Epithelial cell of esophagus (primary cell): ENCODE data around the gene MYO7B.

Source experiments
- DNase-seq: peaks from one replicate; pipeline ENCODE4 v3.0.0; 2010; ENCODE audit warnings: low read depth
- H3K4me3 ChIP-seq: 2 replicates; pipeline ENCODE4 v1.5.1; 2011; ENCODE audit warnings: mild to moderate bottlenecking, low read length, control low read depth
- TF ChIP-seq, protein P1 (sequence below): IDR thresholded peaks from 2 replicates; pipeline ENCODE4 v1.5.1; 2011; ENCODE audit warnings: low read depth, mild to moderate bottlenecking, low read length, control low read depth, inconsistent platforms; ENCODE audit not compliant: insufficient read depth; ENCODE audit errors: missing control alignments

Gene MYO7B

DNA sequence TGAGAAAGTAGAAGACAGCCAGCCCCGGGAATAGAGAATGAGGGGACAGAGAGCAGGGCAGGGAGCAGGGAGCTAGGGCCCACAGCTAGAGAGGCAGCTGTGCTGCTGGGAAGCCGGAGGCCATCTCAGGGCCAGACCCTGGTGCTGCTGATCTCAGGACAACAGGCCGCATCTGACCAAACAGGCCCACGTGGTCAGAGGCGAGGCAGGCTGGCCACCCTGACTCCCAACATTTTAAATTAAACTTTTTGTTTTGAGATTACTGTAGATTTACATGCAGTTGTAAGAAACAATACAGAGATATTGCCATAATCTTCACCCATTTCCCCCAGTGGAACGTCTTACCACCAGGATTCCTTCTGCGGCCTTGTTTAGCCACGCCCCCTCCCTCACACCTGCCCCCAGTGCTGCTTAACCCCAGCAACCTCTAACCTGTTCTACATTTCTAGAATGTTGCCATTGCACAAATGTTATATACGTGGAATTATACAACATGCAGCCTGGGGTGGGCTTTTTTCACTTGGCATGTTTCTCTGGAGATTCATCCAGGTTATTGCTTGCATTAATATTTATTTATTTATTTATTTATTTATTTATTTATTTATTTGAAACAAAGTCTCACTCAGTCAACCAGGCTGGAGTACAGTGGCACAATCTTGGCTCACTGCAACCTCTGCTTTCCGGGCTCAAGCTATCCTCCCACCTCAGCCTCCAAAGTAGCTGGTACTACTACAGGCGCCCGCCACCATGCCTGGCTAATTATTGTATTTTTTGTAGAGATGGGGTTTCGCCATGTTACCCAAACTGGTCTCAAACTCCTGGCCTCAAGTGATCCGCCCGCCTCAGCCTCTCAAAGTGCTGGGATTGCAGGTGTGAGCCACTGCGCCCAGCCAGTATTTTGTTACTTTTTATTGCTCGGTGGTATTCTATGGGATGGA, 61.8 kb downstream of the MYO7B start:
- TF ChIP-seq, protein P1, sequence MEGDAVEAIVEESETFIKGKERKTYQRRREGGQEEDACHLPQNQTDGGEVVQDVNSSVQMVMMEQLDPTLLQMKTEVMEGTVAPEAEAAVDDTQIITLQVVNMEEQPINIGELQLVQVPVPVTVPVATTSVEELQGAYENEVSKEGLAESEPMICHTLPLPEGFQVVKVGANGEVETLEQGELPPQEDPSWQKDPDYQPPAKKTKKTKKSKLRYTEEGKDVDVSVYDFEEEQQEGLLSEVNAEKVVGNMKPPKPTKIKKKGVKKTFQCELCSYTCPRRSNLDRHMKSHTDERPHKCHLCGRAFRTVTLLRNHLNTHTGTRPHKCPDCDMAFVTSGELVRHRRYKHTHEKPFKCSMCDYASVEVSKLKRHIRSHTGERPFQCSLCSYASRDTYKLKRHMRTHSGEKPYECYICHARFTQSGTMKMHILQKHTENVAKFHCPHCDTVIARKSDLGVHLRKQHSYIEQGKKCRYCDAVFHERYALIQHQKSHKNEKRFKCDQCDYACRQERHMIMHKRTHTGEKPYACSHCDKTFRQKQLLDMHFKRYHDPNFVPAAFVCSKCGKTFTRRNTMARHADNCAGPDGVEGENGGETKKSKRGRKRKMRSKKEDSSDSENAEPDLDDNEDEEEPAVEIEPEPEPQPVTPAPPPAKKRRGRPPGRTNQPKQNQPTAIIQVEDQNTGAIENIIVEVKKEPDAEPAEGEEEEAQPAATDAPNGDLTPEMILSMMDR, result no peak
- no peak overlapping the region for H3K4me3 ChIP-seq
- no peak for DNase-seq

GRCh38 chr2:127597984-127598380, 62.5 kb downstream of the MYO7B start:
- TF ChIP-seq, protein P1, result no peak
- no peak overlapping the region for H3K4me3 ChIP-seq
- DNase-seq, result peak; percentile 27

GRCh38 chr2:127598711-127599110, 63.2 kb downstream of the MYO7B start:
- no peak for DNase-seq
- no peak overlapping the region for H3K4me3 ChIP-seq
- TF ChIP-seq, protein P1, result no peak

DNA sequence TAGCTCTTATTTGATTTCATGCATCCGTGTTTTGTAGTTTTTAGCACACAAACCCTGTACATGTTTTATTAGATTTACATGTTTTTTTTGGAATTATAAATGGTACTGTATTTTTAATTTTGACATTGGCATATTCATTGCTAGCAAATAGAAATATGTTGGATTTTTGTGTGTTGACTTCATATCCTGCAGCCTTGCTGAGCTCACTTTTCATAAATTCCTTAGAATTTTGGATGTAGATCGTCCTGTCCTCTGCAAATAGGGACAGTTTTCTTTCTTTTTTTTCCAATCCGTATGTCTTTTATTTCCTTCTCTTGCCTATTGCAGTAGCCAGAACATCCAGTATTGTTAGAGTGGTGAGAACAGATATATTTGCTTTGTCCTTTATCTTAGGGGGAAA, 63.7 kb downstream of the MYO7B start:
- H3K4me3 ChIP-seq, result no peak overlapping the region
- no peak for DNase-seq
- TF ChIP-seq, protein P1, result no peak

DNA sequence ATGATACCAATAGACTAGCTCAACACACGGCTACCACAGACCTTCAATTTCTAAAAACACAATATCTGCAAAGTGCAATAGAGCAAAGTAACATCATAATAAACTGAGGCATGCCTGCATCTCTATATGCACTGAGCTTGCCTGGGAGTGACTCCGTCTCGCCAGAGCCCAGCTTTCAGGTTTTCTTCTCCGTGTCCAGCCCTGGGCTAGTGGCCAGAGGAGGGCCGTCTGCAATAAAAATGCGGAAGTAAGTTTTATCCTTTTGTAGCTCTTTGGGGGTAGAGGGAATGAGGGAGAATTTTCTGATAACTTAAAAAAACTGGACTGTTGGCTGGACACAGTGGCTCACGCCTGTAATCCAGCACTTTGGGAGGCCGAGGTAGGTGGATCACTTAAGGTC, 69.5 kb downstream of the MYO7B start:
- TF ChIP-seq, protein P1, result no peak
- no peak overlapping the region for H3K4me3 ChIP-seq
- DNase-seq, result no peak

GRCh38 chr2:127605691-127606263, 70.3 kb downstream of the MYO7B start:
- DNase-seq, result no peak
- TF ChIP-seq, protein P1, result no peak
- H3K4me3 ChIP-seq, result no peak overlapping the region
